AG08396 (cell line): ENCODE results near the gene CLRN1.
A peak's percentile ranks its signal among the peaks of the same experiment; 100 is the strongest.
"Not testable (repeated sequence)": the region's sequence is repeated elsewhere in the genome, so short reads cannot be mapped to it uniquely, and the experiment has no call there.

Source experiments
- DNase-seq: peaks from one replicate; pipeline ENCODE4 v3.0.0; 2012; ENCODE audit warnings: low spot score, mixed read lengths

The CLRN1 gene, protein sequence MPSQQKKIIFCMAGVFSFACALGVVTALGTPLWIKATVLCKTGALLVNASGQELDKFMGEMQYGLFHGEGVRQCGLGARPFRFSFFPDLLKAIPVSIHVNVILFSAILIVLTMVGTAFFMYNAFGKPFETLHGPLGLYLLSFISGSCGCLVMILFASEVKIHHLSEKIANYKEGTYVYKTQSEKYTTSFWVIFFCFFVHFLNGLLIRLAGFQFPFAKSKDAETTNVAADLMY

DNA sequence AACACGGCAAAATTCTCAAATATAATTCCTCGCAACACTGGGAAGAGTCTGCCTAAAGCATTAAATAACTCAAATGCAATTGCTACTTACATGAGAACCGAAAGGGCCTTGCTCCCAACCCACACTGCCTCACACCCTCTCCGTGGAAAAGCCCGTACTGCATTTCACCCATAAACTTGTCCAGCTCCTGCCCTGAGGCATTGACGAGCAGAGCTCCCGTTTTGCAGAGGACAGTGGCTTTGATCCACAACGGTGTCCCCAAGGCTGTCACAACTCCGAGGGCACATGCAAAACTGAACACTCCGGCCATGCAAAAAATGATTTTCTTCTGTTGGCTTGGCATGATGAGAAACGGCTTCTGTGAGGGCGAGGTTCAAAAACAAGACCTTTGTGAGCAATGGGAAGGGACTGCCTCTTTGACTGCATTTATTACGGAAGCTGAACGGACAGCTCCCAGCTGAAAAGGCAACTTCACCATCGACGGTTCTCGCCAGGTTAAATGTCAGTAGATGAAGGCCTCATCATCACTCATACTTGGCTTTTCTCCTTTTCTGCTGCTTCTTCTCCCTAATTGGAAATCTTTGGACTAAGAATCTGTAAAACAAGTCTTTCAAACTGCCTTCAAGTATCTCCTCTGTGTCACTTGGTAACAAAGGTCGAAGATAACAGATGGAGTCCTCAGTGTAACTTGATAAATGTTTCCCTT lies at the start of gene CLRN1:
TSS of gene CLRN1 (minus strand) at position 362 of the 706 bp plus-strand sequence. CDS start at position 343, 19 bp downstream.
- no peak for DNase-seq

- DNase-seq: no peak
Observed at GRCh38 chr3:151016478-151016795, 43.9 kb upstream of the CLRN1 start.

DNA sequence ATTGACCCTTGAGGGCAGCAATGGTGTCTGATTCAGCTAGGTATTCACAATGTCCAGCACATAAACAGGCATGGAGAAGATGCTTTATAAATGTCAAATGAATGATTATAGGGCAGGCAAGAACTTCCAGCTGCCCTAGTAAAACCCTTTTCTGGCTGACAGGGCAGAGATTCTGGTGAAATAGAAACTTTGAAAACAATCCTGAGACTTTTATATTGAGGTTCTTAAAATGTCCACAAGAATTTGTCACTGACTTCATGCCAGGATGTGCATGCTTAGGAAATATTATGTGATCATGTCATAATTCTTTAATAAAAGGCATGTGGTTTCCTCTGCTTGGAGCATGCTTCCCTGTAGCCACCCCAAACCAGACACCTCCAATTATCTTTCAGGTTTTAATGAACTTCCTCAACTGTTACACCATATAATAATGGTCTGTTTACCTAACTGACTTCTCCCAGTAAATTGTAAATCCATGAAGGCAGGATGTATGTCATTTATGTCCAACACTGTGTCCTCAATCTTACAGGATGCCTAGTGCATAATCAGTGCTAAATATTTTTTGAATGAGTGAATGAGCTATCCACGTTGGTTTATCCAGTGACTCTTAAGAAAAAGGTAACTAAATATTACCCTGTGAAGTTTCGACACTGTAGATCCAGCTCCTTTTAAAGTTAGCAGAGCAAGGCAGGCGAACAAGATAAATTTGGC lies 43.4 kb upstream of the CLRN1 start:
- DNase-seq: no peak

- DNase-seq: no peak
Observed at GRCh38 chr3:151015181-151015580, 42.7 kb upstream of the CLRN1 start.

GRCh38 chr3:151014501-151015018 lies 42.0 kb upstream of the CLRN1 start:
- DNase-seq: no peak

- no peak for DNase-seq
Observed at GRCh38 chr3:151012753-151013152, 40.2 kb upstream of the CLRN1 start.

GRCh38 chr3:151011427-151011826 lies 38.9 kb upstream of the CLRN1 start:
- no peak for DNase-seq

DNA sequence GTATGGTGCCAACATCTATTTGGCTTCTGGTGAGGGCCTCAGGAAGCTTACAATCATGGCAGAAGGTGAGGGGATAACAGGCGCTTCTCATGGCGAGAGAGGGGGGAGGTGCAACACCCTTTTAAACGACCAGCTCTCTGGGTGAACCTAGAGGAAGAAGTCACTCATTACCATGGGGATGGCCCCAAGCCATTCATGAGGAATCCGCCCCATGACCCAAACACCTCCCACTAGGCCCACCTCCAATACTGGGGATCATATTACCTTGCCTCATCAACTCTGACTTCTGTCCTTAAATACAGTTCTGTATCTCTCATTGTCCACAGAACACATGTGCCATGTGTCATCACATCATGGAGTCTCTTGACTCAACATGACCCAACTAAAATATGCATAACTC lies 37.5 kb upstream of the CLRN1 start:
- DNase-seq: no peak

- DNase-seq: no peak
Observed at GRCh38 chr3:151009430-151009829, 36.9 kb upstream of the CLRN1 start.

DNA sequence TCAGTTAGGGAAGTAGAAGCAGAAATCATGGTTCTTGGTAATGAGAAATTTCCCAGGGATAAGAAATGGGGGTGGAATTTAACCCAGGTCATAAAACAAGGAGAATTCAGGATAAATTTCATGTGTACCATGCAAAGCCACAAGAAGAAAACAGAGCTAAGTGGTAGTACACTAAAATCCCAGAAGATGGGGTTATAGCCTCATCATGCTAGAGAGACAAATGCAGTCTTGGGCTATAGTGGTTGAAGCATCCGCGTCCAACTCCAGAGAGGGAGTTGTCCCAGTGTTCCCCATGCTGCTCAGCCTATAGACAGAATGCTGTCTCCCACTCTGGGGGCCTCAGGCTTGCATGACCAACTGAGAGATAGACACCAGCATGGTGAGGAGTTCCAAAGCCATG lies 36.2 kb upstream of the CLRN1 start:
- DNase-seq: peak; percentile 33

- DNase-seq: no peak
Observed at GRCh38 chr3:151003768-151004134, 31.2 kb upstream of the CLRN1 start.

- DNase-seq: no peak
Observed at GRCh38 chr3:151003029-151003767, 30.7 kb upstream of the CLRN1 start.

- no peak for DNase-seq
Observed at GRCh38 chr3:151002003-151002981, 29.8 kb upstream of the CLRN1 start.

- no peak for DNase-seq
Observed at GRCh38 chr3:150998996-150999395, 26.5 kb upstream of the CLRN1 start.

DNA sequence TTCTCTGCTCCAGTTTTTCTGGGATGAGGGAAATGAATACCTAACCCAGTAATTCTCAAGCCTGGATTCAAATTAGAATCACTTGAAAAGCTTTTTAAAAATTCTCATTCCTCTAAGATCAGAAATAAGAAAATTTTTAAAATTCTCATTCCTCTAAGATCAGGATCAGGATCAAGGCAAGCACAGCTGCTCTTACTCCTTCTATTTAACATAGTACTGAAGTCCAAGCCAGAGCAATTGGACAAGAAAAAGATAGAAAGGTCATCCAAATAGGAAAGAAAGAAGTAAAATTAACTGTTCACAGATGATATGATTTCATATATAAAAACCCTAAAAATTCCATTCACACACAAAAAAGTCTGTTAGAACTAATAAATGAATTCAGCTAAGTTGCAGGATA lies 24.2 kb upstream of the CLRN1 start:
- DNase-seq: no peak

DNA sequence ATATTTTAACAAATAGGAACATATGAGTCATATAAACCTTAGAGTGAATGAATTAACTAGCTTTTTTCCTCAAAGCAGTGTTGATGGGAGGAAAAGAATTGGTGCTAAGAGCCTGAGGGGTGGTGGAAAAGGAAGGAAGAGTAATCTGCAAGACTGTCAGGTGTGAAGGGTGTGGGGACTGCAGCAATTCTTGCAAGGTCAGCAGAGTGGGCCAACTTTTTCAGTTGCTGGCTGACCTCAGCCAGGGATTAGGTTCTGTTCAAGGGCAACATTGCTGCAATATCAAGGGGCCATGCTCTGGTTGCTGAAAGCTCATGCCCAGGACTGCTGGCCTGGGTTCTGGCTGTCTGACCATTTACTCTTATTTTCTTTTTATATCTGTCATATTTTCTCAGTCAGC lies 23.0 kb upstream of the CLRN1 start:
- DNase-seq: no peak

DNA sequence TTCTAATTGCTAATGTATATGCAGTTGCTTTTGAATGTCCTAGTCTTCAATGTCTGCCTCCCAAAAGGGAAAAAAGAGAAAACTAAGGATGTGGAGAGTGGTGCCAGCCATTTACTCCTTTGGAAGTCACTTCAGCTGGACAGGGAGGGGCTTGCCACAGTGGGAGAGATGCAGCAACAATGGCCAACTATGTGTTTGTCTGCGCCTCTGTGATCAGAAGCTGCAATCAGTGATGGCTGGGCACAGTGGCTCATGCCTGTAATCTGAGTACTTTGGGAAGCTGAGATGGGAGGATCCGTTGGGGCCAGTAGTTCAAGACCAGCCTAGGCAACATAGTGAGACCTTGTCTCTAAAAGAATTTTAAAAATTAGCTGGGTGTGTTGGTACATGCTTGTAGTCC lies 16.7 kb upstream of the CLRN1 start:
- no peak for DNase-seq

GRCh38 chr3:150988395-150988794 lies 15.9 kb upstream of the CLRN1 start:
- DNase-seq: not testable (repeated sequence)

DNA sequence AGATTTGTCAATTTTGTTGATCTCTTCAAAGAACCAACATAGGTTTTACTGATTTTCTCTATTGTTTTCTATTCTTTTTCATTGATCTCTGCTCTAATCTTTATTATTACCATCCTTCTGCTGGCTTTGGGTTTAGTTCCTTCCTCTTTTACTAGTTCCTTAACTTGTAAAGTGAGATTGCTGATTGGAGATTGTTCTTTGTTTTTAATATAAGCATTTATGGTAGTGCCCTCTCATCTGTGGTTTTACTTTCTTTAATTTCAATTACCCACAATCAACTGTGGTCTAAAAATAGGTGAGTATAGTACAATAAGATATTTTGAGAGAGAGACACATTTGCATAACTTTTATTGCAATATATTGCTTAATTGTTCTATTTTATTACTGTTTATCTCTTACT lies 13.2 kb upstream of the CLRN1 start:
- DNase-seq: no peak

GRCh38 chr3:150984066-150984465 lies 11.5 kb upstream of the CLRN1 start:
- no peak for DNase-seq

GRCh38 chr3:150978566-150979148 lies 6.1 kb upstream of the CLRN1 start:
- no peak for DNase-seq
